ENCODE data around the gene SPPL2C. TPM values are rescaled to one million over a fixed set of nuclear protein-coding genes. Genes with fewer than 3 reads are reported as not detected.
"Not testable (repeated sequence)": the region's sequence is repeated elsewhere in the genome, so short reads cannot be mapped to it uniquely, and the experiment has no call there.

The SPPL2C gene
- total RNA-seq, 6 experiments from 2014 or later = not detected

GRCh38 chr17:45861165-45861564, 16.5 kb downstream of the SPPL2C start:
- DNase-seq = no peak
- no peak overlapping the region for H3K27ac ChIP-seq
- TF ChIP-seq, protein P1, sequence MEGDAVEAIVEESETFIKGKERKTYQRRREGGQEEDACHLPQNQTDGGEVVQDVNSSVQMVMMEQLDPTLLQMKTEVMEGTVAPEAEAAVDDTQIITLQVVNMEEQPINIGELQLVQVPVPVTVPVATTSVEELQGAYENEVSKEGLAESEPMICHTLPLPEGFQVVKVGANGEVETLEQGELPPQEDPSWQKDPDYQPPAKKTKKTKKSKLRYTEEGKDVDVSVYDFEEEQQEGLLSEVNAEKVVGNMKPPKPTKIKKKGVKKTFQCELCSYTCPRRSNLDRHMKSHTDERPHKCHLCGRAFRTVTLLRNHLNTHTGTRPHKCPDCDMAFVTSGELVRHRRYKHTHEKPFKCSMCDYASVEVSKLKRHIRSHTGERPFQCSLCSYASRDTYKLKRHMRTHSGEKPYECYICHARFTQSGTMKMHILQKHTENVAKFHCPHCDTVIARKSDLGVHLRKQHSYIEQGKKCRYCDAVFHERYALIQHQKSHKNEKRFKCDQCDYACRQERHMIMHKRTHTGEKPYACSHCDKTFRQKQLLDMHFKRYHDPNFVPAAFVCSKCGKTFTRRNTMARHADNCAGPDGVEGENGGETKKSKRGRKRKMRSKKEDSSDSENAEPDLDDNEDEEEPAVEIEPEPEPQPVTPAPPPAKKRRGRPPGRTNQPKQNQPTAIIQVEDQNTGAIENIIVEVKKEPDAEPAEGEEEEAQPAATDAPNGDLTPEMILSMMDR (IDR thresholded peaks at IDR 0.05) = no peak
- TF ChIP-seq POLR2A (IDR thresholded peaks at IDR 0.05) = no peak
- intact Hi-C loops (cut with DNase I) = no loop called here
- 81% methylated on average over 3 of the region's 7 CpGs for WGBS (ENCODE audit: insufficient coverage, low coverage, low lambda C conversion rate, missing lambda C conversion rate)
- H3K4me3 ChIP-seq = no peak overlapping the region
- no peaks in the 10 kb centered on the region for H3K36me3 ChIP-seq
- ATAC-seq = no peak
- H3K9me3 ChIP-seq = no peaks in the 10 kb centered on the region
- no peaks in the 10 kb centered on the region for H3K27me3 ChIP-seq
- no peaks in the 10 kb centered on the region for H3K4me1 ChIP-seq

GRCh38 chr17:45862127-45862526, 17.4 kb downstream of the SPPL2C start:
- H3K36me3 ChIP-seq; ATAC-seq; H3K9me3 ChIP-seq; DNase-seq; intact Hi-C loops (cut with DNase I); H3K27ac ChIP-seq; H3K4me3 ChIP-seq; H3K4me1 ChIP-seq; H3K27me3 ChIP-seq: not testable (repeated sequence)
- 82% methylated on average over 9 of the region's 9 CpGs for WGBS (ENCODE audit: insufficient coverage, low coverage, low lambda C conversion rate, missing lambda C conversion rate)

DNA sequence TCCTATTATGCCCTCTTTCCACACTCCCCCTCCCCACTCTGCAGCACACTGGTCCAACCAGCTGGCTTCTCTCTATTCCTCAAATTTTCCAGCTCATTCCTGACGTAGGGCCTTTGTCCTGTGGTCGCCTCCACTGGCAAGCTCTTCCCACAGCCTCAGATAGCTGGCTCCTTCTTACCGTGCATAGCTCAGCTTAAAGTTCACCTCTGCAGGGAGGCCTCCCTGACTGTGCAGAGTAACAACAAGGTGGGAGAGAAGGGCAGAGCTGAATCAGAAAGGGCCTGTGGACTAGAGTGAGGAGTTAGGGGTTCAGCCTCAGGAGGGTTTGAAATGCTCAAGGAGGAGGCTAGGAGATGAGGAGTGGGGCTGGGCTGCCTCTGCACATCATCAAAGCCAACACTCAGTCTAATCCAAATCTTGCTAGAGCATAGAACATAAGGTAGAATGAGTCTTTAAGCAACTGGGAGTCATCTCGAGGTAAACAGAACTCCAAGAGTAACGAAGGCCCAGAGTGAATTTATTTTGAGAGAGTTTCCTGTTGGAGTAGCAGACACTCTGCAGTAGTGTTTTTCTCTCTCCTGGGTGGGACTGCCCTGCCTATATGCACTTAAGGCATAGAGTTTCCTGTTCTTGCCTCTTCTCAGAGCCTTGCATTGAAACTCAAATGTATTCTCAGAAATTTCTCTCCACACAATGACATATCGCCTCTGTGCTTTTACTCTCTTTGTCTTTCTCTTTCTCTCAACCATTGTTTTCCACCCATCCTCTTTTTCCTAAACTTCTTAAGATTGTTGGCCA, 19.4 kb downstream of the SPPL2C start:
- Histone ChIP-seq H3K27me3 (no peaks in the 10 kb centered on the region), H3K4me3 (no peak overlapping the region), H3K27ac (no peak overlapping the region), H3K36me3 (no peaks in the 10 kb centered on the region), H3K4me1 (no peaks in the 10 kb centered on the region), H3K9me3 (no peaks in the 10 kb centered on the region)
- intact Hi-C loops (cut with DNase I) = no loop called here
- ATAC-seq (no peak), DNase-seq (no peak)
- 31% methylated on average over 6 of the region's 6 CpGs for WGBS (ENCODE audit: insufficient coverage, low coverage, low lambda C conversion rate, missing lambda C conversion rate)
- no peak for TF ChIP-seq POLR2A (IDR thresholded peaks at IDR 0.05)
- TF ChIP-seq, protein P1 (IDR thresholded peaks at IDR 0.05) = no peak

- Histone ChIP-seq H3K27me3 (no peaks in the 10 kb centered on the region), H3K4me1 (no peaks in the 10 kb centered on the region), H3K36me3 (no peaks in the 10 kb centered on the region), H3K4me3 (no peak overlapping the region), H3K27ac (no peak overlapping the region), H3K9me3 (no peaks in the 10 kb centered on the region)
- intact Hi-C loops (cut with DNase I) = no loop called here
- no peak for DNase-seq
- TF ChIP-seq POLR2A (IDR thresholded peaks at IDR 0.05) = no peak
- TF ChIP-seq, protein P1 (IDR thresholded peaks at IDR 0.05) = no peak
- 64% methylated on average over 6 of the region's 6 CpGs for WGBS (ENCODE audit: insufficient coverage, low coverage, low lambda C conversion rate, missing lambda C conversion rate)
- ATAC-seq = no peak
Observed at GRCh38 chr17:45867171-45867570, 22.5 kb downstream of the SPPL2C start.

- 53% methylated on average over 8 of the region's 8 CpGs for WGBS (ENCODE audit: insufficient coverage, low coverage, low lambda C conversion rate, missing lambda C conversion rate)
- no peaks in the 10 kb centered on the region for H3K36me3 ChIP-seq
- DNase-seq (no peak), ATAC-seq (no peak)
- H3K4me3 ChIP-seq = no peak overlapping the region
- no peak overlapping the region for H3K27ac ChIP-seq
- no peaks in the 10 kb centered on the region for H3K9me3 ChIP-seq
- intact Hi-C loops (cut with DNase I) = no loop called here
- H3K4me1 ChIP-seq = no peaks in the 10 kb centered on the region
- no peaks in the 10 kb centered on the region for H3K27me3 ChIP-seq
- no peak for TF ChIP-seq POLR2A (IDR thresholded peaks at IDR 0.05)
- TF ChIP-seq, protein P1 (IDR thresholded peaks at IDR 0.05) = no peak
Observed at GRCh38 chr17:45867702-45868101, 23.0 kb downstream of the SPPL2C start.
